Measurements from ENCODE around the gene NADK.

DNA sequence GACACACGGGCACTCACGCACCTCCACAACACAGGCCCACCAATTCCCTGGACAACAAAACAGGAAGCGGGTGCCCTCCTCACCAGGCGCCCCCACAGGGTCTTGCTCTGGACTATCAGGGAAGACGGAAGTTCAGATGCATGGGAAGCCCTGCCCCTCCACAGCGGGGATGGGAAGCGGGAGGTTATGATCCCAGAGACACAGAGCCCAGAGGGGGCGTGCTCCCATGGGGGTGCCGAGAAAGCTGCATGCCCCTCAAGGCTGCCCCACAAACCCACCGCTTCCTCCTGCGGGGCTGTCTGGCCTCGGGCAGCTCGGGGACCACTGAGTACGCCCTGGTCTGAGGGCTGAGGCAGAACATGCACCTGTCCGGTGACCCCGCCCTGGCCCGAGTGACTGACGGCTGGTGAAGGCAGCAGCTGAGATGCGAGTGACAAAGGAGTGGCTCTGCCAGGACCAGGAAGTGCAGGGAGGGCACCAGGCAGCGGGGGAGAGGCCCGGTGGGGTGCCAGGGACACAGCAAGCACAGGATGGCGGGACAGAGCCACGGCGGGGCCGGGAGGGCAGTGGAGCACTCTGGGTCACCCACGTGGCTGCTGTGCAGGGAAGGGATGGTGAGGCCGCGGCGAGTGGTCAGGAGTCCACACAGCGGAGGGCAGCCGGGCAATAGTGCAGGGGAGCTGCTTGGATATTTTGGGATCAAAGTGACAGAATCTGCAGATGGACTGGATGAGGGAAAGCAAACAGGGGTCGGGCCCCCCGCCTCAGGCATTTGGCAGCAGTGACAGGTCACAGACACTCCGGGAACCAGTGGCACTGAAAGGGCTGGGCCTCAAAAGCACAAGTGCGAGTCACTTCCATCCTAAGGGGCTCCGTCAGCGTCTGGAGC lies 18.6 kb downstream of the NADK start:
- TF ChIP-seq EZH2 (IDR thresholded peaks at IDR 0.05; ENCODE audit: borderline replicate concordance, insufficient read depth, low read depth, low read length, poor library complexity, severe bottlenecking), result no peak
- TF ChIP-seq, protein P1, sequence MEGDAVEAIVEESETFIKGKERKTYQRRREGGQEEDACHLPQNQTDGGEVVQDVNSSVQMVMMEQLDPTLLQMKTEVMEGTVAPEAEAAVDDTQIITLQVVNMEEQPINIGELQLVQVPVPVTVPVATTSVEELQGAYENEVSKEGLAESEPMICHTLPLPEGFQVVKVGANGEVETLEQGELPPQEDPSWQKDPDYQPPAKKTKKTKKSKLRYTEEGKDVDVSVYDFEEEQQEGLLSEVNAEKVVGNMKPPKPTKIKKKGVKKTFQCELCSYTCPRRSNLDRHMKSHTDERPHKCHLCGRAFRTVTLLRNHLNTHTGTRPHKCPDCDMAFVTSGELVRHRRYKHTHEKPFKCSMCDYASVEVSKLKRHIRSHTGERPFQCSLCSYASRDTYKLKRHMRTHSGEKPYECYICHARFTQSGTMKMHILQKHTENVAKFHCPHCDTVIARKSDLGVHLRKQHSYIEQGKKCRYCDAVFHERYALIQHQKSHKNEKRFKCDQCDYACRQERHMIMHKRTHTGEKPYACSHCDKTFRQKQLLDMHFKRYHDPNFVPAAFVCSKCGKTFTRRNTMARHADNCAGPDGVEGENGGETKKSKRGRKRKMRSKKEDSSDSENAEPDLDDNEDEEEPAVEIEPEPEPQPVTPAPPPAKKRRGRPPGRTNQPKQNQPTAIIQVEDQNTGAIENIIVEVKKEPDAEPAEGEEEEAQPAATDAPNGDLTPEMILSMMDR (IDR thresholded peaks at IDR 0.05), result no peak
